Spleen (tissue), 7 donors: ENCODE measurements around the gene CLEC17A.

Experiments used
- CTCF ChIP-seq, 11 experiments: fragments of 200-600 bp in 7 of 11; fragments of 450-650 bp in 4 of 11; sonication (generic) in 4 of 11; IDR thresholded peaks in 8 of 11; conservative IDR thresholded peaks in 3 of 11; 1 replicate in 7 of 11; 2 replicates in 4 of 11; pipeline versions ENCODE4 v1.4.0 to v1.8.0; 2016 to 2021; ENCODE audit warnings: antibody characterized with exemption in 11 of 11, inconsistent platforms in 4 of 11, mild to moderate bottlenecking in 1 of 11
- POLR2A ChIP-seq, 3 donors: fragments of 450-650 bp; IDR thresholded peaks; one replicate each; pipeline ENCODE4 v1.5.1; 2017; ENCODE audit warnings: antibody characterized with exemption in 3 of 3, mild to moderate bottlenecking in 1 of 3
- donor health status: DM: no; HTN: no; CAD: no; lungs with moderate emphysema.
- donor health status: DM: no; HTN: no; CAD: no.
- donor health status: DM: no; HTN: no; CAD: no.

- TF ChIP-seq CTCF (IDR thresholded peaks at IDR 0.05 in 8 of 11, conservative IDR thresholded peaks at IDR 0.05 in 3 of 11) (no peak), POLR2A (IDR thresholded peaks at IDR 0.05) (no peak)
Measured at GRCh38 chr19:14540741-14541525, 42.0 kb upstream of the CLEC17A start.
